GM23338 (cell line): ENCODE results near the gene GPR33.

ENCODE experiments used
- CTCF ChIP-seq, 2 experiments: fragments of 200-600 bp in 1 of 2; sonication (generic) in 1 of 2; conservative IDR thresholded peaks; 2 replicates each; pipeline versions ENCODE4 v1.5.1 to v1.6.1; 2016 to 2017; ENCODE audit warnings: antibody characterized with exemption in 2 of 2, low read depth in 2 of 2, mild to moderate bottlenecking in 2 of 2, moderate library complexity in 1 of 2
- POLR2AphosphoS5 ChIP-seq: IDR thresholded peaks from 2 replicates; pipeline ENCODE4 v1.6.1; 2016; ENCODE audit warnings: antibody characterized with exemption, low read depth

- no peak for TF ChIP-seq CTCF (conservative IDR thresholded peaks at IDR 0.05; ENCODE audit: low read depth in 2 of 2)
- no peak for TF ChIP-seq POLR2AphosphoS5
Measured at GRCh38 chr14:31480156-31480555, 7.7 kb downstream of the GPR33 start.
